ENCODE results near the gene ANK3.

The ANK3 gene

GRCh38 chr10:60222047-60222446, 167.6 kb downstream of the ANK3 start:
- no peak for DNase-seq (ENCODE audit: low spot score)

- no peak for DNase-seq (ENCODE audit: low spot score)
Measured at GRCh38 chr10:60212195-60212594, 177.5 kb downstream of the ANK3 start.

GRCh38 chr10:60209874-60210570, 179.7 kb downstream of the ANK3 start:
- DNase-seq (ENCODE audit: low spot score), result no peak

- DNase-seq (ENCODE audit: low spot score), result peak; percentile 7
Measured at GRCh38 chr10:60208676-60209269, 180.9 kb downstream of the ANK3 start.

GRCh38 chr10:60207894-60208293, 181.8 kb downstream of the ANK3 start:
- no peak for DNase-seq (ENCODE audit: low spot score)

GRCh38 chr10:60206735-60207134, 182.9 kb downstream of the ANK3 start:
- DNase-seq (ENCODE audit: low spot score), result no peak

- DNase-seq (ENCODE audit: low spot score), result no peak
Measured at GRCh38 chr10:60205741-60206140, 183.9 kb downstream of the ANK3 start.

- DNase-seq (ENCODE audit: low spot score), result peak; percentile 9
Measured at GRCh38 chr10:60203993-60204618, 185.6 kb downstream of the ANK3 start.

- DNase-seq (ENCODE audit: low spot score), result no peak
Measured at GRCh38 chr10:60200682-60201053, 189.0 kb downstream of the ANK3 start.

- DNase-seq (ENCODE audit: low spot score), result no peak
Measured at GRCh38 chr10:60200012-60200681, 189.5 kb downstream of the ANK3 start.

GRCh38 chr10:60197206-60197605, 192.5 kb downstream of the ANK3 start:
- no peak for DNase-seq (ENCODE audit: low spot score)

- DNase-seq (ENCODE audit: low spot score), result no peak
Measured at GRCh38 chr10:60194421-60194820, 195.3 kb downstream of the ANK3 start.

GRCh38 chr10:60192946-60193345, 196.7 kb downstream of the ANK3 start:
- no peak for DNase-seq (ENCODE audit: low spot score)

- DNase-seq (ENCODE audit: low spot score), result no peak
Measured at GRCh38 chr10:60189861-60190475, 199.7 kb downstream of the ANK3 start.

GRCh38 chr10:60188548-60188947, 201.1 kb downstream of the ANK3 start:
- DNase-seq (ENCODE audit: low spot score), result no peak

- no peak for DNase-seq (ENCODE audit: low spot score)
Measured at GRCh38 chr10:60187691-60188090, 202.0 kb downstream of the ANK3 start.

GRCh38 chr10:60186315-60187071, 203.2 kb downstream of the ANK3 start:
- no peak for DNase-seq (ENCODE audit: low spot score)

- no peak for DNase-seq (ENCODE audit: low spot score)
Measured at GRCh38 chr10:60185421-60185820, 204.3 kb downstream of the ANK3 start.

GRCh38 chr10:60182691-60183090, 207.0 kb downstream of the ANK3 start:
- no peak for DNase-seq (ENCODE audit: low spot score)

GRCh38 chr10:60176925-60177324, 212.8 kb downstream of the ANK3 start:
- DNase-seq (ENCODE audit: low spot score), result no peak

- DNase-seq (ENCODE audit: low spot score), result no peak
Measured at GRCh38 chr10:60175441-60175971, 214.2 kb downstream of the ANK3 start.

All from CD4-positive, alpha-beta T cell treated with Interleukin-2 at 100 ng/mL for 4 hours (primary cell).